Thyroid gland (tissue), 4 donors: Measurements from ENCODE around the gene PLD3.

Experiments used
- CTCF ChIP-seq, 6 experiments: fragments of 200-600 bp in 3 of 6; fragments of 450-650 bp in 3 of 6; sonication (generic) in 3 of 6; IDR thresholded peaks; one replicate each; pipeline ENCODE4 v1.5.1; 2016 to 2019; ENCODE audit warnings: antibody characterized with exemption in 6 of 6, mild to moderate bottlenecking in 2 of 6, inconsistent platforms in 1 of 6, moderate library complexity in 1 of 6
- POLR2A ChIP-seq, 2 donors: fragments of 450-650 bp; IDR thresholded peaks; one replicate each; pipeline ENCODE4 v1.6.1; 2017; ENCODE audit warnings: antibody characterized with exemption in 2 of 2, mild to moderate bottlenecking in 2 of 2, moderate library complexity in 1 of 2

- TF ChIP-seq CTCF (IDR thresholded peaks at IDR 0.05) (no peak), POLR2A (IDR thresholded peaks at IDR 0.05) (no peak)
These were observed 18.4 kb downstream of the PLD3 start for GRCh38 chr19:40366697-40367561.
